COLO829 (cell line): ENCODE results near the gene AFF2.
"Not testable (repeated sequence)": the region's sequence is repeated elsewhere in the genome, so short reads cannot be mapped to it uniquely, and the experiment has no call there.

Experiments
- DNase-seq: peaks from one replicate; pipeline ENCODE4 v3.0.0; 2012; ENCODE audit warnings: low spot score

Gene AFF2

DNA sequence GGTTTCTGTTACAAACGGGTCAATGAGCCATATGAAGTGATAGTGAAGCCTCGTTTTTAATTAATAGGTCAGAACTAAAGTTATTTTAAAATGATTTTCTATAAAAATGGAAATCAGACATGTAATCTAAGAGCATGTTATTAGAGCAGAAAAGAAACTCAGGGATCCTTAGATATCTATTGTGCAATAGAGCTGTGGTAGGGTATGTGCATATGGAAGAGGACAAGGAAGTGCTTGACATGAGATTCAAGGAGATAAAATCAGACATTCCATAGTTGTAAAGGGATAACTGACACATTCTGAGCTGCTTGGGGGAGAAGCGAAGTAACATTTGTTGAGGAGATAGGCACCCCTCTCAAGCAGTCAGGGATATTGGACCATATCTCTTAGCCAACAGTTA lies 143.0 kb downstream of the AFF2 start:
- no peak for DNase-seq

DNA sequence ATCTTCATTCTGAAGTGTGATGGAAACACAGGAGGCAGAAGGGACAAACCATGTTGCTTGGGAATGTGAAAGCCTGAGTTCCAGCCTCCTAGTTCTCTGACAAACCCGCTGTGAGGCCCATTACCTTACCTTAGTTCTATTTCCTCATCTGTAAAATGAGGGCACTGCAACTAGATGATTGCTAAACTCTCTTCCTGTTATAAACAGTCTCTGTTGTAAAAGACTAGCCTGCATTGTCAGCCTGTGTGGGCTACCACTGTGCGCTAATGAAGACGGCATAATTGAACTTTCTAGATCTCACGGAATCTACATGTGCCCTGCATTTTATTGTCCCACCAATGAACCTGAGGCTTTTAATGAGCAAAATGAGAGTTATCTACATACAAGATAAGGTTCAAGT lies 147.2 kb downstream of the AFF2 start:
- DNase-seq = no peak

DNA sequence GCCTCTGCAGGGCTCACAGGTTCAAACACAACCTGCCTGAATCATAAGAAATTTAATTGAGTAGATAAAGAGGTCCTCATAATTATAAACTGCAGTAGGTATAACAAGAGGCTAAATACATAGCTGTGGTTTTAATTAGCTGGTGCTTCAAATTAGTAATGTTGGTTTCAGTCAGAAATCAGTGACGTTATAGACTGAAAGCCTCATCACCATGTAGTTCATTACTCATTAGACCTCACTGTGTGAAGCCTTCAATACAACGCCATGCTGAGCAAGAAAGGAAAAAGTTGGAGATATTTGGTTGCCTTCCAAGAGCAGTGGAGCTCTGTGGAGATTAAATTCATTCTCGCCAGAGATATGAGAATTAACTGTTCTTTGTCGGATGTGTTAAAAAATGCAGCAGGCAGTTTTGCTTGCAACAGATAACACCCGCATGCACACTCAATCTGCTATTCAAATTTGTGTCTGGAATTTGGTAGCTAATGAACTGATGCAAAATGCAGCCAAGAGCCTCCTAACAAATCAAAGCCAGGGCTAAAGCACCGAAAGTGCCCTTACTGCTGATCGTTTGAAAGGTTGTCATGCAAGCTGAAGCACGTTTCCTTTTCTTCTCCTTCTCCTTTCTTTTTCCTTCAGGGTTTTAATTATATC lies 148.9 kb downstream of the AFF2 start:
- no peak for DNase-seq

DNA sequence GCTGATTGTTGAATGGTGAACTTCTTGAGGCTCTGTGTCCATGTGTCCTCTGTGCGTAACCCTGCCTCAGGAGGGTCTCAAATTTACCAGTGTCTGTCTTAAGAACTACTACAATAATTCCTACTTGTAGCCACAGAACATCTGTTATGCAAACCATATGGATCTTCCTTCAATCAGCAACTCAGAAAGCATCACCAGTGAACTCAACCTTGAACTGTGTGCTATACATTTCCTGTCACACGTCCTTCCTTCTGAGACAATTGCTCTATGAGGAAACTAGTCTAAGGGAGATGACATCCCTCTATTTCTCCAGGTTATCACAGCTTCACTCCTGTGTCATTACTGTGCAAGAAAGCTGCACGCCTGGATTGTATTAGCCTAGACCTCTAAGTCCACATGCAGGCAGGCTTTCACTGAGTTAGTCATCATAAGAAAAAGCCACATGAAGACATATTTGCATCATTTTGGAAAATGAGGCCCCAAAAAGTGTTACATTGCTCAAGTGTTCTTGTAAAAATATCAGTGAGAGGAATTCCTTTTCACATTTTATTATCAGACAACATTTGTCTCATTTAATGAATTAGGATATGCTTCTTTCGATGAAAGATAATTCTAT lies 157.8 kb downstream of the AFF2 start:
- DNase-seq = no peak

DNA sequence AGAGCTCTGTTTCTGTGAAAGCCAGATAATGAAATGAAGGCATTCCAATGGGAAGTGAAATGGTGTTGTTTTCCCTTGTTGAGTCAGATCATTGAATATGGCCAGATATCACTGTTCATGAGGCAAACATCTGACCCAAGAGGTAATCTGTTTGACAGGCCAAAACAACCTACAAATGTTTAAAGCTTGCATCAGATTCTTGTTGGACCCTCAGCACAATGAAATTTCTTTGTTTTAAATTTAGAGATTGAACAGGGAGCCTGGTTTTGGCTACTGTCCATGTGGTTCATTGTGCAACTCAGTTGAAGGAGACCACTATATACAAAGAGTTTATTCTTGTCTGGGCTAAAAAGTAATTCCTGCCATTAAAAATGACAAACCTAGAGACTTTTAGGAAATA lies 159.1 kb downstream of the AFF2 start:
- DNase-seq = peak; percentile 8

DNA sequence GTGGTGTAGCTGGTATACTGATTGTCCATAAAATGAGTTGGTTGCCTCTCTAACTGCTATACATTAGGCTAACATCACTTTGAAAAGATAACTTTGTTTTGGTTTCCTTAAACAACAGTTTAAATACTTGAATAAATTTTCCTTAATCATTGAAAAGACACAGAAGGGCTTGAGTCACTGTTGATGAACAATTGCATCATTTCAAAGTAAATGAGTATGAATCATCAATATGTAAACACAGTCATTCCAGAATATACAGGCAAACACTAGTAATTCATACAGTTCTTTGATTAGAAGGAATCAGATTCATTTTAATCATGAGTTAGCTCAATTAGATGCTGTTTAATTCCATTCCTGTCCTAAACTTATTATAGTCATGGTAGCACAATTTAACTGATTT lies 160.6 kb downstream of the AFF2 start:
- DNase-seq = no peak

DNA sequence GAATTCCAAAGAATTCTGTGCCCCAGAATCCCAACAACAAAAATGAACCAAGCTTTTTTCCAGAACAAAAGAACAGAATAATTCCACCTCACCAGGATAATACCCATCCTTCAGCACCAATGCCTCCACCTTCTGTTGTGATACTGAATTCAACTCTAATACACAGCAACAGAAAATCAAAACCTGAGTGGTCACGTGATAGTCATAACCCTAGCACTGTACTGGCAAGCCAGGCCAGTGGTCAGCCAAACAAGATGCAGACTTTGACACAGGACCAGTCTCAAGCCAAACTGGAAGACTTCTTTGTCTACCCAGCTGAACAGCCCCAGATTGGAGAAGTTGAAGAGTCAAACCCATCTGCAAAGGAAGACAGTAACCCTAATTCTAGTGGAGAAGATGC lies 161.6 kb downstream of the AFF2 start:
- DNase-seq = no peak

DNA sequence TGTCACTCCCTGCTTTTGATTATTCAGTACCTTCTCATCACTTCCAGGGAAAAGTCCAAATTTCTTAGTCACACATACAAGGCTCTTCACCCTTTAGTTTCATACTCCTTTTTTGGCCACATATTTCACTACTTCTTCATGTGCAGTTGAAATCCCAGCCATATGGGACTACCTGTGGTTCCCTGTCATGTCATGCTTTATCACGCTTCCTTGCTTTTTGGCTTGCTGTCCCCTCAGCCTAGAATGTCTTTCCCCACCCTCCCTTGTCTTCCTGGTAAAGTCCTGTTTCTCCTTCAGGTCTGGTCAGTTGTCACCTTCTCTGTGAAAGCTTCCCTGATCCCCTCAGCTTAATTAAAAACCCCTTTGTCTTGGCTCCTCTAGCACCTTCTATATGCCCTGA lies 163.8 kb downstream of the AFF2 start:
- DNase-seq = no peak

DNA sequence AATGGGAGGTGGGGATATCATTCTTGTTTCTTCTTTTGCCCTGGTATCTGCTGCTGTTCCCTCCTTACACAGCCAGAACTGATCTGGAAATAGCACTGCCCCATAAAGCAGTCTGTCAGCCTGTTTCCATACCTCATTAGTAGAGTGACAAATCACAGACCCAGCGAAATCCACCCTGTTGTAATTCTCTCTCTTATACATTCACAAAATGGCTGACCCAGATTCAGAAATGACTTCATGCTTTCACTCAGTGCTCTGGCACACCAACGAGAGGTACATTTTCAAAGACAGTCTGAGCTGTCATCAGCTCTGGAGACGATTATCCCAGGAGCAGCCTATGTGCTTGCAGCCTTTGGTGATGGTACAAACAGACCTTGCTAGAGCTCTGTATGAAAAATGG lies 164.6 kb downstream of the AFF2 start:
- no peak for DNase-seq

DNA sequence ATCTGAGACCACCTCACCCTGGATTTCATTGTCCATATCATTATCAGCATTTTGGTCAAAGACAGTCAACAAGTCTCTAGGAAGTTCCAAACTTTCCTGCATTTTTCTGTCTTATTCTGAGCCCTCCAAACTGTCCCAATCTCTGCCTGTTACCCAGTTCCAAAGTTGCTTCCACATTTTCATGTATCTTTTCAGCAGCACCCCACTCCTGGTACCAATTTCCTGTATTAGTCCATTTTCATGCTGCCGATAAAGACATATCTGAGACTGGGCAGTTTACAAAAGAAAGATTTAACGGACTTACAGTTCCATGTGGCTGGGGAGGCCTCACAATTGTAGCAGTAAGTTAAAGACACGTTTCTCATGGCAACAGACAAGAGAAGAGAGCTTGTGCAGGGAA lies 168.8 kb downstream of the AFF2 start:
- not testable (repeated sequence) for DNase-seq

DNA sequence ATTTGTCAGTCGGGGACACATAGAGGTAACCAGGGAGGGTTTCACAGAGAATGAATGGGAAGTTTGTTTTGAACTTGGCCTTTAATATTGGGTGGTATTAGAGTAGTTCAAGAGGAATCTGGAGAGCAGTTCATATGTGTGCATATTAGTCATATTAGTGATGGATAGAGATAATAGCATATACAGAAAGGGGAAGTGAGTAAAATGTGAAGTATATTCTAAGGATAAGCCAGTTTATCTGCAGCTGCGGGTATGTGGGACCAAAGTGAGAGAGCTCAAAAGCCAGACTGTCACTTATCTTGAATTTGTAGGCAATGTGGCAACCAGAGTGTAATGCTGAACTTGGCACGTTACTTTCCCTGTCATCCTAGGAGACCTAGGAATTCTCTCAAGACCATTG lies 169.9 kb downstream of the AFF2 start:
- no peak for DNase-seq

DNA sequence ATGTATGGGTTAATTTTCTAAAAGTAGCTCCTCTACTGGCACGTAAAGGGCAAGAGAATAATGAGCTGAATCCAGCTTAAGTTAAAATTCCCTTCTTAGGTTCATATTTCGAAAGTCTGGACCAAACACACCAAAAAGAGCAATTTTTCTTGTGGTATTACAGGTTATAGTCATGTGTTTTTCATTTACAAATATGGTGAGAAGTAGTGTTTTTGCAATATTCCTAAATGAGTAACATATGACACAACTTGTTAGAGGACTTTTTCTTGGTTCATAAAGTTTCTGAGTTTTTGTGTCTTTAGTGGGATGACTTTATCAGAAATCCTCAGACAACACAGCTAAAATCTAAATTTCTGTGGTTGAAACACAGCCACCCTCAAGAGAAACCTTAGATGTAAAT lies 172.1 kb downstream of the AFF2 start:
- no peak for DNase-seq

DNA sequence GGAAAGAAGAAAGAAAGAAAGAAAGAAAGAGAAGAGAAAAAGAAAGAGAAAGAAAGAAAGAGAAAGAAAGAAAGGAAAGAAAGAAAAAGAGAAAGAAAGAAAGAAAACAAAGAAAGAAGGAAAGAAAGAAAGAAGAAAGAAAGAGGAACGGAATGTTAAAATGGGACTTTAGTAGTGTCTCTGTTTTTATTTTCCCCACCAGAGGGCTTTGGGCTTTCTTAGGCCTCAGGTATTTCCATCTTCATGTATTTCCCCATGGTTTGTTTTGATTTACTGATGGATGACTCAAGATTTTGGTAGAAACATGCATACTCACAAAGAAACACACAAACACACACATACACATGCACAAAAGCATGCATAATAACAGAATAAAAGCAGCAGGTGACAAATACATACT lies 181.2 kb downstream of the AFF2 start:
- no peak for DNase-seq

DNA sequence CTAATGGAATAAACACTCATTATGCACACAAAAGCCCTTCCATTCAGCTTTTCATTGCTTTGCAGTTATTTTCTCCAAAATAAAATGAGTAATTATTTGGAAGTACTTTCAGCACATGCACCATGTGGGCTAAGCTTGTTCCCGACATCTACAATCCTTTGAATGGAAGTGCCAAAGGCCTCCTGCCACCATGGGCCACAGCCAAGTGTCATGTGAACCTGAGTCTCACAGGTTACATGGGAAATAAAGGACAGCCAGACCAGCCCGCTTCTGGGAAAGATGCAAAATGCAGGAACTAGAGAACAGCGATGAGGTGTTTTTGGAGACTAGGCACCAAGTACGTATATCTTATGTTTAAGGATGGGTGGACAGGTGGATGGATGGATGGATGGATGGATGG lies 181.8 kb downstream of the AFF2 start:
- DNase-seq = no peak

DNA sequence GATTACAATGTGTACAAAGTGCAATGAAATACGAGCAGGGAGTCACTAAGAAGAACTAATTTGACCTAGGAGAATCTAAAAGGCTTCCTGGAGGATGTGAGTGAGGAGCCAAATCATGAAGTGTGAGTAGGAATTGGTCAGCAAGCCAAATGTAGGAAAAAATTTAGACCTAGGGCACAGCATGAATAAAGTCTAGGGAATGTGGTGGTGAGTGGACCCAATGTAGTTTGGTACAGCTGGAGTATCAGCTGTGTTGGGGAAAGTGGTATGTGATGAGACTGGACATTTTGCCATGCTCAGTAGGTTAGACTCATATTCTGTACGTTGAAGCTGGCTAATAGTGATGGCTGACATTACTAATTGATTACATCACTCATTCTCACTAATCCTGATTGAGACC lies 191.0 kb downstream of the AFF2 start:
- no peak for DNase-seq

DNA sequence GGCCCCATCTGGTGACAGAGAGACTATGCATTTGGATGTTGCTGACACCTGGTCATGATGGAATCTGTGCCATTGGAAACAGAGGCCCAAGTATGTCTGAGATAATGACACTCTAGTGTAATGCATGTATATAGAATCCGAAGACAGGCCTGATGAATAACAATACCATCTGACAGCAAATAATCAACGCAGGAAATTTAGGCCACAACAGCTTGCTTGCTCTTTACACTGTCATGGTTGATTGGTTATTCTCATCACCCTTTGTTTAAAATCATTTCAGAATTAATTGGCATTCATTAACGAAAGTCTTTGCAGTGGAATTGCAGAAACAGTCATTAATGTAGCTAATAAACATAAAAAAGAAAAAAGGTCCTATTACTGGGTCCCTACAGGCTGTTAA lies 194.8 kb downstream of the AFF2 start:
- no peak for DNase-seq

DNA sequence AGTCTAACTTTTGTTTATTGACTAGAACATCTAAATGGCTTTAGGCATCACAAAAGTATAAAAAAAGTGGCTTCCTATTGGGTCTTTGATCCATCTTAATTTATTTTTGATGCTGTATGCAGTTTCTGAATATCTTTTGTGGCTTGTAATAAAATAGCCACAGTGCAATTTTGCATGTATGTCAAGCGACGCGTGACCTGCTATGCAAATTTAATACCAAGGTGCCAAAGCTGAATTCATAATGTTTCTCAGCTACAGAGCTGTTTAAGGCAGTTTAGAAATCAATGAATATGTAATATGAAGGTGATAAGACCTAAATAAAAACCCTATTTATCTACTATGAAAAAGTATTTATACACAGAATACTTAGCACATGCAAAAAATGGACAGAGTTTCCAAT lies 197.8 kb downstream of the AFF2 start:
- DNase-seq = no peak

DNA sequence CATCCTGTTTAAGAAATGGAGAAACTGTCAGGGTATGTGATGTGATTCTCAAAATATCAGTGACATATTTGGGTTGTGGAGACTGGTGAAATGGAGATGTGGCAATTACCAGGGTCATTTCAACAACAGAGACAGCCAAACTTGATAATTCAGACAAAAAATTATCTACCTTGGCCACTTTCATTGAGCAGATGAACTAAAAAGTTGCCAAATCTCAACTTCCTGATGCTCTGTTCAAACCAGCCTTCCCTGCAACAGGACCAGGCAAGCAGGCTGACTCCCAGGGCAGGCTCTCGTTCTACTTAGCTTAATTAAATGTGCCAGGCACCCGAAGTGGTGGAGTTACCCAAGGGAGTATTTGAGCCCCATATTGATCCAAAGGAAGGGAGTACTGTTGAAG lies 199.6 kb downstream of the AFF2 start:
- DNase-seq = no peak

DNA sequence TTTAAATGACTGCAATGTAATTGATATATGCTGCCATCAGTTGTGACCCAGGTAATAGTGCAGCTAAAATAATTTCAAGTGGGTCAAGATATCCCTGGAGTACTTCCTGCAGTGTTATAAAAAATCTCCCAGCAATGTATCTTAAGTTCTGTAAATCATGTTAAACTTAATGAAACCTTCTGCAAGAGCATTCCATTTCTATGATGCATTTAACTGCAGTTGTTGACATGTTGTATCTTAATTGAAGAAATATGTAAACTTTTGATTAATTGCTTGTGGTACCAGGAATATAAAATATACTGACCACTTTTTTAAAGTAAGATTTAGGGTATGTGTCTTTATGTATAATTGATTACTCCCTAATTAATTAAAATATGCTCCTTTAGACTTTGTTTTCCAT lies 213.6 kb downstream of the AFF2 start:
- no peak for DNase-seq

DNA sequence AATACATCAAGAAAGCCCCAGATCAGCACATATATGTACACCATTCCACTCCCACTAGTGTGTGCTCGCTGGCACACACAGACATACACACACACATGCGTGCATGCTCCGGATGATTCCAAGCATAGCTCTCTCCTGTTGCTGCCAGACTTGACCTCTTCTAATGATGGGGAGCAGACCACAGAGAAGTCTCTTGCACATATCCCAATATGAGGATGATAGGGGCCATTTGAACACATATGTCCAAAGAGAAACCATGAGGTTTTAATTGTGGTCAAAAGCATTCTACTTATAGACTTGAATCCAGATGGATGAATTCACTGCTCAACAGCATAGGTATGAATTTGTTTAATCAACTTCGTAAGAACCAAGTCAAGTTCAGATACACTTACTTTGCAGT lies 214.9 kb downstream of the AFF2 start:
- no peak for DNase-seq

DNA sequence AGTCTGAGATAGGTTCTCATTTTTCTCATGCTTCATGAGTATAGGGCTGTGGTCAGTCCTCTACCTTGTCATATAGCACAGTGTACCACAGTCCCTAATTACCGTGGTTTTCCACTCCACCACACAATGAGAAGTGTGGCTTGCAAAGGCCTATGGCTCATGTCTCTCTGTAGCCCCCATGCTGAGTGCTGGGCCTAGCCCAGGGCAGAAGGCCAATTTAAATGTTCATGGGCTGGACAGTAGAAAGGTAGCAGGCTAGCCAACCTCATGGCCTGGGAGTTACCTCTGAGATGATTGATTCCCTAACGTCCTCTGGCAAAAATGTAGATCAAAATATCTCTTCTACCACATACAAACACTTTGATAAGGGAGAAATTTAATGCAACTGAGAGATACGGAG lies 222.5 kb downstream of the AFF2 start:
- DNase-seq = no peak

DNA sequence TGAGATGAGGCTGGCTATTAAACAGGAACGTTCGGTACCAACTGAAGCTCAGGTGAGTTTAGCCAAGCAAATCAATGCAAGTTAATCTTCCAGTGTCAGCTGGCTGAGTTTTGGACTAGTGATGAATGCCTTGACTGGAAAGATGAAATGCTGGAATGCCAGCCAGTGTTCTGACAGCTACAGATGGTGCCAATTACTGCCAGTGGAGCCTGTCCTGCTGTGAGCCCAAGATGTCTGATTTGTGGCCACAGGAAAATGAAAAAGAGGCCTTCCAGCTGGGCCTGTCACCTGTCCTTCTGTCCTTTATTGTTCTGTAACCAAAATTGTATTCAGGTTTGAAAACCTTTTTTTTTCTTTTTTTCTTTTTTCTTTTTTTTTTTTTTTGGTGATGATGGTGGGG lies 223.1 kb downstream of the AFF2 start:
- DNase-seq = no peak

DNA sequence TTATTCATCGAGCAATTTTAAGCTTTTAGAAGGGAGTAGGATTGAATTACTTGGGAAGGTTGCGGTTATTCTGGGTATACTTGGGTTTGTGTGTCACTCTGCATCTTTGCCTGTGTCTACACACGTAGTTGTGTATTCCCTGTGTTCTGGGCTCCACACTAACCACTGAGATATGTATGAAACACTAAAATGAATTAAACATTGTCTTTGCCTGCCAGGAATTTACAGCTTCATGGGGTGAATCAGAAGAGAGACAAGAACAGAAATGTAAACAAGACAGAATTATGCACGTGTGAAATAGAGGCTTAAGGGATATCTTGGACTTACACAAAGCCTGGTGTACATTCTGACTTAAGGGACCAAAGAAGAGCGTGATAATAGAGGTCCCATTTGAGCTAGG lies 228.5 kb downstream of the AFF2 start:
- no peak for DNase-seq

DNA sequence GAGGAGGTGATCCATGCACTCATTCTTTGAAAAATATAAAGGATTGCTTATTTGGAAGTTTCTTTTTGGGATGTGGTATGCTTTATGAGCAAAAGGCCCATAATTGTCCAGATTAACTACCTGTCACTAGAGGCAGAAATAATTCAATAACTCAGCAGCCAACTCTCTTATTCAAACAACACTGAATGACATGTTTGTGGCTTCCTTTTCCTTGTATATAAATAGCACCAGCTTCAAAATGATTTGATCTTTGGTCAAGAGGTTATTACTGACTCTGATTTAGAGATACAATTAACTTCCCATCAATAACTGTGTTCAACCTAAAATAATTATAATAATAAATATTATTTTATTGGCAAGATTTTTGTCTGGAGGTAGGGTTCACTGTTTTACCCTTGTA lies 232.3 kb downstream of the AFF2 start:
- DNase-seq = no peak

DNA sequence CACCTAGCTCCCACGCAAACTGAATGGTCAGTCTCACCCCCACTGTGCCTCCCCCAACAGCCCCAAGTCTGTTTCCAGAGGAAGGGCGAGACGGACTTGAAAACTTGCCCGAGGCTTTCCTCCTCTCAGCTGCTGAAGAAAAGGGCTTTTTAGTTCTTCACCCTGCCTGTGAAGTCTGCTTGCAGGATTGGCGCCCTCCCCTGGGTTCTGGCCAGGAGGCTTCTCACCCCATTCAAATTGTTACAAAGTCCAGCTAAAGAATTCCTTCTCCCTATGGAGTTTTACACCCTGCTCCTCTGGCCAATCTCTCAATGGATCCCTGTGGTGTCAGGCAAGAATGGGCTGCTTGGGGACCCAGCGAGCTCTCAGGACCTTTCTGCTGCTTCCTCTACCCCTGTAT lies 241.0 kb downstream of the AFF2 start:
- DNase-seq = peak; percentile 5
